GM12872 (cell line): ENCODE measurements around the gene ANAPC7.

ENCODE experiments used
- TF ChIP-seq, protein P1 (sequence below): IDR thresholded peaks from 3 replicates; pipeline ENCODE4 v1.5.1; 2011; ENCODE audit warnings: low read depth, mild to moderate bottlenecking, low read length, moderate library complexity; ENCODE audit not compliant: insufficient read depth

Gene ANAPC7, protein sequence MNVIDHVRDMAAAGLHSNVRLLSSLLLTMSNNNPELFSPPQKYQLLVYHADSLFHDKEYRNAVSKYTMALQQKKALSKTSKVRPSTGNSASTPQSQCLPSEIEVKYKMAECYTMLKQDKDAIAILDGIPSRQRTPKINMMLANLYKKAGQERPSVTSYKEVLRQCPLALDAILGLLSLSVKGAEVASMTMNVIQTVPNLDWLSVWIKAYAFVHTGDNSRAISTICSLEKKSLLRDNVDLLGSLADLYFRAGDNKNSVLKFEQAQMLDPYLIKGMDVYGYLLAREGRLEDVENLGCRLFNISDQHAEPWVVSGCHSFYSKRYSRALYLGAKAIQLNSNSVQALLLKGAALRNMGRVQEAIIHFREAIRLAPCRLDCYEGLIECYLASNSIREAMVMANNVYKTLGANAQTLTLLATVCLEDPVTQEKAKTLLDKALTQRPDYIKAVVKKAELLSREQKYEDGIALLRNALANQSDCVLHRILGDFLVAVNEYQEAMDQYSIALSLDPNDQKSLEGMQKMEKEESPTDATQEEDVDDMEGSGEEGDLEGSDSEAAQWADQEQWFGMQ

DNA sequence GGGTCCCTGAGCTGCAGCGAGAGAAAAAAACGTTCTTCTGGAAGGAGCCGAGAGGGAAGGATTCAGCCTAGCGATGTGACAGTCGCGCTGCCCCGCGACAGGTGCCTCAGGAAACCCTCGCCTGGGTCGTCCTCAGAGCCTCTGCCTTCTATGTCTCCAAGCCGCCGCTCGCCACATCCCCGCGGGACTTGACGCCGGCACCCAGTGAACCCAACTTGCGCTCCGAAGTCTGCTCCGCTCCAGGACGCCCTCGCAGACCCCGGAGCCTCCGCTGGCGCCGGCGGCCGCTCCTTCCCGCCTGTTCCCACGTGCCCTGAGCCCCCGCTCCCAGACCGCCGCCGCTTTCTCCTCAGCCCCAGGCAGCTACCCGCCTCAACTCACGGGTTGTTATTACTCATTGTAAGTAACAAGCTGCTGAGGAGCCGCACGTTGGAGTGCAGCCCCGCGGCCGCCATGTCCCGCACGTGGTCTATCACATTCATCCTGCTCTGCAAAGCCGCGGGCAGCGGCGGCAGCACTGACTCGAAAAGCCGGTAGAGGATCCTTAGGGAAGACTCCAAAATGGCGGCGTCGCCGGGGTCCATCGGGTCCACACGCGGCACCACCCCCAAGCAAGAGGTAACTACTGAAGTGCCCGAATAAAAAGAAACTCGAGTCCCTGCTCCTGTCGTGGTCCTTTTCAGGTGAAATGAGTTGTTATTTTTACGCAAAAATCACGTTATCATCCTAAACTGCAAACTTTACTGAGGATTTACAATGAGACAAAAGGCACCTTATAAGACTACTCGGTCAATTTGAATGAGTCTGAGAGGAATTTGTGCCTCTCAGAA is at the start of gene ANAPC7:
Gene ANAPC7 (minus strand): TSS at position 563 of the 830 bp plus-strand sequence. CDS start 81 bp downstream, at position 482.
- TF ChIP-seq, protein P1, sequence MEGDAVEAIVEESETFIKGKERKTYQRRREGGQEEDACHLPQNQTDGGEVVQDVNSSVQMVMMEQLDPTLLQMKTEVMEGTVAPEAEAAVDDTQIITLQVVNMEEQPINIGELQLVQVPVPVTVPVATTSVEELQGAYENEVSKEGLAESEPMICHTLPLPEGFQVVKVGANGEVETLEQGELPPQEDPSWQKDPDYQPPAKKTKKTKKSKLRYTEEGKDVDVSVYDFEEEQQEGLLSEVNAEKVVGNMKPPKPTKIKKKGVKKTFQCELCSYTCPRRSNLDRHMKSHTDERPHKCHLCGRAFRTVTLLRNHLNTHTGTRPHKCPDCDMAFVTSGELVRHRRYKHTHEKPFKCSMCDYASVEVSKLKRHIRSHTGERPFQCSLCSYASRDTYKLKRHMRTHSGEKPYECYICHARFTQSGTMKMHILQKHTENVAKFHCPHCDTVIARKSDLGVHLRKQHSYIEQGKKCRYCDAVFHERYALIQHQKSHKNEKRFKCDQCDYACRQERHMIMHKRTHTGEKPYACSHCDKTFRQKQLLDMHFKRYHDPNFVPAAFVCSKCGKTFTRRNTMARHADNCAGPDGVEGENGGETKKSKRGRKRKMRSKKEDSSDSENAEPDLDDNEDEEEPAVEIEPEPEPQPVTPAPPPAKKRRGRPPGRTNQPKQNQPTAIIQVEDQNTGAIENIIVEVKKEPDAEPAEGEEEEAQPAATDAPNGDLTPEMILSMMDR, result no peak

DNA sequence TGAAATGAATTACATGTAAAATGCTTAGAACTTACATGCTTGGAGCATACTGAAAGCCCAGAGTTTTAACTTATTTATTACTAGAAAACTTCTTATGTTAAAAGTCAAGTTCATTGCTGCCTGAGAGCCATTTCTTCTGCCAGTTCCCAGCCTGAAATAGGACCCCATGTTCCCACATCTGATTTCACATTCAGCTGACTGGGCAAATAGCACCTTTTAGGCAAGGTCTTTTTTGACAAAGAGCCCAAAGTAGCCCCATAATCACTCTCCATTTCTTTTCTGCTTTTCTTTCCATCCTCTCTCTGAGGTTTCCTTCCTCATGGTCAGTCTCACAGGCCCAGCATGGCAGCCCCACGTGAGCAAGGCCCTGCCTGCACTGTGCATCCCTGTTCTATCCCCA is 47.8 kb upstream of the ANAPC7 start:
- TF ChIP-seq, protein P1, result no peak

DNA sequence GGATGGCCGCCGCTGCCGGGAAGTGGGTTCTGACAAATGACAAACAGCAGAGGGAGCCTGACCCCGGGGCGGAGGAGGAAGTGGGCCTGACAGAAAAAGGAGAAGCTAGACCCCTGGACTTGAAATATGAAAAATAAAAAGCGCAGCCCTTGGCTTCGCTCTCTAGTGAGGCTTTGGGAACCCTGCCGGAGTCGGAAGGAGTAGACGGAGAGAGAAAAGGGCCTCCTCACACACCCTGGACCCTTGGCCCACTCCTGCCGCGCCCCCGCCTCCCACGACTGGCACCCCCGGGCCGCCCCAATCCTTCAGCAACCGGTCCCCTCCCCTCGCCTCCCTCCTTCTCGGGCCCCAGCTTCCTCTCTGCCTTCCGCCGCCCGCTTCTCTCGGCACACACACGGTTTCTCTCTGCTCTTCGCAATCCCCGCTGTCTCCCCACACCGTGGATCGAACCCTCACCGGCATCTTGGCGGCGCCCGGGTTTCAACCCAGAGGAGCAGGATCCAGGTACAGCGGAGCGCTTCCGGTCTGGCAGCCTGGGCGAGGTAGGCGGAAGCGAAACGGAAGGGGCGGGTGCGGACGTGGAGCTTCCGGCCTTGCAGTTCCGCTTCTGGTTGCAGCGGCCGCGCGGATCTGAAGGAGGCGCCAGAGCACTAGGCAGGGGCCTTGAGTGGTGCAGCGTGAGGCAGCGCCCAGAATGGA is 46.4 kb upstream of the ANAPC7 start, which contains the start of gene ARPC3:
Gene ARPC3 (minus strand): TSS at position 539 of the 699 bp plus-strand sequence. CDS start 77 bp downstream, at position 462.
- TF ChIP-seq, protein P1, result peak; percentile 92

DNA sequence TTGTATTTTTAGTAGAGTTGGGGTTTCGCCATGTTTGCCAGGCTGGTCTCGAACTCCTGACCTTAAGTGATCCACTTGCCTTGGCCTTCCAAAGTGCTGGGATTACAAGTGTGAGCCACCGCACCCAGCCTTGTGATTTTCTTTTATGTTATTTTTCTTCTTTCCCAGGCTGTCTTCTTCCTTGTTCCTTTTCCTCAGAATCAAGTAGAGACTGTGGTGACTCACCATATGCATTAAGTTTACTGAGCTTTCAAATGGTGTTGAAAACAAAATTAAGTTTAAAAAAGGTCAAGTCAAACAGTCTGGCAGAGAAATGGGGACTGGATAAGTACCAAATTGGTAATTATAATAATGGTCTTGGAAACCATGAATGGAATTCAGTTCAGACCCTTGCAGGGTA is 40.9 kb upstream of the ANAPC7 start:
- TF ChIP-seq, protein P1, result no peak

DNA sequence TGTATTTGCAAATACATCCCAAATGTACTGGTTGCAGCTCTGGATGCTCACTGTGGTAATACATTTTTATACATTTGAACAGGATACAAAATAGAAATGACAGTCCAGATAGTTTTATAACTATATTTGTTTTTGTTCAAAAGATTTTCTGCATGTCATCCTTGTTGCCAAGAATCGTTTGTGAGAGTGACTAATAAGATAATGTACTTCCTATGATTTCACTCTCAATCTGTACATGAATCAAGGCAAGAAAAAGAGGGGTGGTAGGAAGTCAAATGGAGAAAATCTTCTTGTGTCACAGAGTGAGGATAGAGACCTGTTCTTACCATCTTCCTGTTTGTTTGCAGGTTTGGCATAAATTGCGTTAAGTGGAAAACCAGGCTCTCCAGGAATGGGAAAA is 32.7 kb upstream of the ANAPC7 start:
- TF ChIP-seq, protein P1, result no peak

DNA sequence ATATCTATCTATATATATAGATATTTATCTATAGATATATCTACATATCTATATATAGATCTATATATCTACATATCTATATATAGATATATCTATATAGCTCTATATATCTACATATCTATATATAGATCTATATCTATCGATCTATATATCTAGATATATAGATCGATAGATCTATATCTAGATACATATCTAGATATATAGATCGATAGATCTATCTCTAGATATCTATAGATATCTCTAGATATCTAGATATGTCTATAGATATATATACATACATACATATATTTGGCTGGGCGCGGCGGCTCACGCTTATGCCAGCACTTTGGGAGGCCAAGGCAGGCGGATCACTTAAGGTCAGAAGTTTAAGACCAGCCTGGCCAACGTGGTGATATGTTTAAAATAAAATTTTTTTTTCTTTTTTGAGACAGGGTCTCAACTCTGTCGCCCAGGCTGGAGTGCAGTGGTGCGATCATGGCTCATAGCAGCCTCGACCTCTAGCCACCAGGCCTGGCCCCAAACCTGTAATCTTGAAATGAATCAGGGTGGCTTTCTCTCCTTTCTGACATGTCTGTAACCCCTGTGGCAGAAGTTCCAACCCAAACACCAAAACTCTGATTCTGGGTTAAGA is 28.6 kb upstream of the ANAPC7 start:
- TF ChIP-seq, protein P1, result no peak
